GM10266 (cell line): ENCODE results near the gene ELAPOR1.

Source experiments
- DNase-seq: peaks from one replicate; pipeline ENCODE4 v3.0.0; 2012; ENCODE audit errors: extremely low spot score
- TF ChIP-seq, protein P1 (sequence below): IDR thresholded peaks from 2 replicates; pipeline ENCODE4 v1.5.1; 2012; ENCODE audit warnings: mild to moderate bottlenecking, low read depth; ENCODE audit not compliant: control insufficient read depth, insufficient read depth; ENCODE audit errors: missing control alignments

Gene ELAPOR1

GRCh38 chr1:109099938-109100773 is 13.8 kb upstream of the ELAPOR1 start:
- peak; percentile 93 for DNase-seq
- TF ChIP-seq, protein P1, sequence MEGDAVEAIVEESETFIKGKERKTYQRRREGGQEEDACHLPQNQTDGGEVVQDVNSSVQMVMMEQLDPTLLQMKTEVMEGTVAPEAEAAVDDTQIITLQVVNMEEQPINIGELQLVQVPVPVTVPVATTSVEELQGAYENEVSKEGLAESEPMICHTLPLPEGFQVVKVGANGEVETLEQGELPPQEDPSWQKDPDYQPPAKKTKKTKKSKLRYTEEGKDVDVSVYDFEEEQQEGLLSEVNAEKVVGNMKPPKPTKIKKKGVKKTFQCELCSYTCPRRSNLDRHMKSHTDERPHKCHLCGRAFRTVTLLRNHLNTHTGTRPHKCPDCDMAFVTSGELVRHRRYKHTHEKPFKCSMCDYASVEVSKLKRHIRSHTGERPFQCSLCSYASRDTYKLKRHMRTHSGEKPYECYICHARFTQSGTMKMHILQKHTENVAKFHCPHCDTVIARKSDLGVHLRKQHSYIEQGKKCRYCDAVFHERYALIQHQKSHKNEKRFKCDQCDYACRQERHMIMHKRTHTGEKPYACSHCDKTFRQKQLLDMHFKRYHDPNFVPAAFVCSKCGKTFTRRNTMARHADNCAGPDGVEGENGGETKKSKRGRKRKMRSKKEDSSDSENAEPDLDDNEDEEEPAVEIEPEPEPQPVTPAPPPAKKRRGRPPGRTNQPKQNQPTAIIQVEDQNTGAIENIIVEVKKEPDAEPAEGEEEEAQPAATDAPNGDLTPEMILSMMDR: peak; percentile 93

GRCh38 chr1:109104364-109105151 is 9.4 kb upstream of the ELAPOR1 start:
- TF ChIP-seq, protein P1: no peak
- no peak for DNase-seq

DNA sequence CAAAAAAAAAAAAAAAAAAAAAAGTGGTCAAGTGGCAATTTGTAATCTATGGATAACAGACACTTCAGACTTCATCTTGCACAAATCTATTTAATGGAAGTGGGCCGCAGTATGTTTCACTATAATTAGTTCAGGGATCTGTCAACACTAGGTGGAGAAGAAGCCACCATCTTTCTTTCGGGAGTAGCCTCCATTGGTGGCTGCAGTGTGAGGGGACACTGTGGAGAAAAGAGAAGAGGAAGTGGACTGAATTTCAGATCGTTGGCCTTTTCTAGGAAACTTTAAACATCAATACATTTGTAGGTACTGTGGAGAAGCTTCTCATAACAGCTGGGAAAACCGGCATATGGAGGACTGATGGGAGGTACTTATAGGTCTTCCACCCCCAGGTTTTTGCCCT is 8.0 kb upstream of the ELAPOR1 start:
- TF ChIP-seq, protein P1: no peak

DNA sequence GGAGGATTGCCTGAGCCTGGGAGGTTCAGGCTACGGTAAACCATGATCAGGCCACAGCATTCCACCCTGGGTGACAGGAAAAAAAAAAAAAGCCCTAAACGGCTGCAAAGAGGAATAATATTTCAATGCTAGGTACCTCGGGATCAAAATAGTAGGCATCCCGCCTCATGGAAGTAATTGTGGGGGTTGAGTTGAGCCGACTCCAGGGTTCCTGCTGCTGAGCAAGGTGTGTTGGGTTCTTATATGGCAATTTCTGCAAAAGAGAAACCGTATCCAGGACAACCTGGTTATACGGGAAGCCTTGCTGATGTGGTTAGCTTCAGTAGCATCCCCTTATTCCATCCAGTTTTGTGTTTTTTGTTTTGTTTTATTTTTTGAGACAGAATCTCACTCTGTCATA is 6.1 kb upstream of the ELAPOR1 start:
- TF ChIP-seq, protein P1: no peak
- no peak for DNase-seq

More for the DNA sequence above, 8.0 kb upstream of the ELAPOR1 start:
- no peak for DNase-seq

- TF ChIP-seq, protein P1: no peak
- no peak for DNase-seq
Measured at GRCh38 chr1:109109906-109110305, 4.0 kb upstream of the ELAPOR1 start.

GRCh38 chr1:109111386-109112055 is 2.4 kb upstream of the ELAPOR1 start:
- DNase-seq: no peak
- TF ChIP-seq, protein P1: no peak
